Upper lobe of left lung (tissue), 6 donors: ENCODE data around the gene METTL4. TPM values are rescaled to one million over a fixed set of nuclear protein-coding genes. Genes with fewer than 3 reads are reported as not detected.

Experiments
- ATAC-seq, 2 donors: fragments of 200-7000 bp; cut with Tn5 transposase; one replicate each; pipeline ENCODE4 v1.9.1; 2022; ENCODE audit warnings: mild to moderate bottlenecking in 2 of 2, moderate library complexity in 2 of 2; ENCODE audit not compliant: low FRiP score in 2 of 2
- DNase-seq, 2 donors: peaks; one replicate each; pipeline ENCODE4 v3.0.0-alpha.2; 2019 to 2020
- H3K27ac ChIP-seq, 4 donors: fragments of 200-600 bp; sonication (generic); one replicate each; pipeline ENCODE4 v1.5.1; 2016 to 2019
- H3K27me3 ChIP-seq, 4 donors: fragments of 200-600 bp; sonication (generic); one replicate each; pipeline ENCODE4 v1.5.1; 2017 to 2019
- H3K36me3 ChIP-seq, 4 donors: fragments of 200-600 bp; sonication (generic); one replicate each; pipeline ENCODE4 v1.5.1; 2016 to 2019
- H3K4me1 ChIP-seq, 4 donors: fragments of 200-600 bp; sonication (generic); one replicate each; pipeline ENCODE4 v1.5.1; 2018 to 2019
- H3K4me3 ChIP-seq, 4 donors: fragments of 200-600 bp; sonication (generic); one replicate each; pipeline ENCODE4 v1.5.1; 2017 to 2019; ENCODE audit warnings: mild to moderate bottlenecking in 2 of 4, moderate library complexity in 1 of 4
- H3K9me3 ChIP-seq, 4 donors: fragments of 200-600 bp; sonication (generic); one replicate each; pipeline ENCODE4 v1.5.1; 2018 to 2019
- EP300 ChIP-seq, 4 donors: sonication (generic); formaldehyde crosslinking; IDR thresholded peaks; one replicate each; pipeline ENCODE4 v1.5.1; 2017; ENCODE audit warnings: antibody characterized with exemption in 4 of 4, control low read depth in 2 of 4
- POLR2A ChIP-seq, 4 donors: fragments of 450-650 bp; IDR thresholded peaks; one replicate each; pipeline ENCODE4 v1.5.1; 2016 to 2017; ENCODE audit warnings: antibody characterized with exemption in 4 of 4, mild to moderate bottlenecking in 2 of 4
- POLR2AphosphoS5 ChIP-seq, 2 donors: sonication (generic); formaldehyde crosslinking; IDR thresholded peaks; one replicate each; pipeline ENCODE4 v1.5.1; 2017; ENCODE audit warnings: antibody characterized with exemption in 2 of 2
- WGBS, 2 donors: methylation state at CpG; one replicate each; pipeline ENCODE4 v1.1.5; 2017 to 2018; 5-methylcytosine and 5-hydroxymethylcytosine counted together
- total RNA-seq, 6 donors: library from RNA; depleted of rRNA in 4 of 6; stranded (reverse); fragments of >200 nt in 4 of 6; gene quantifications; one replicate each; pipeline versions ENCODE4 v1.1.0 to v1.2.1, GENCODE V29; 2016 to 2021
- TF ChIP-seq, protein P1 (sequence below), 6 experiments: fragments of 450-650 bp in 4 of 6; fragments of 200-600 bp in 2 of 6; sonication (generic) in 2 of 6; IDR thresholded peaks; one replicate each; pipeline ENCODE4 v1.5.1; 2016 to 2019; ENCODE audit warnings: antibody characterized with exemption in 6 of 6
- donor health status: DM: no; HTN: no; CAD: no; lungs with moderate emphysema.
- donor health status: DM: no; HTN: yes; CAD: no; lungs with severe emphysema.

METTL4 gene, protein sequence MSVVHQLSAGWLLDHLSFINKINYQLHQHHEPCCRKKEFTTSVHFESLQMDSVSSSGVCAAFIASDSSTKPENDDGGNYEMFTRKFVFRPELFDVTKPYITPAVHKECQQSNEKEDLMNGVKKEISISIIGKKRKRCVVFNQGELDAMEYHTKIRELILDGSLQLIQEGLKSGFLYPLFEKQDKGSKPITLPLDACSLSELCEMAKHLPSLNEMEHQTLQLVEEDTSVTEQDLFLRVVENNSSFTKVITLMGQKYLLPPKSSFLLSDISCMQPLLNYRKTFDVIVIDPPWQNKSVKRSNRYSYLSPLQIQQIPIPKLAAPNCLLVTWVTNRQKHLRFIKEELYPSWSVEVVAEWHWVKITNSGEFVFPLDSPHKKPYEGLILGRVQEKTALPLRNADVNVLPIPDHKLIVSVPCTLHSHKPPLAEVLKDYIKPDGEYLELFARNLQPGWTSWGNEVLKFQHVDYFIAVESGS
- total RNA-seq, result 10 to 100 TPM in 1 of 6 donors, 1 to 10 TPM in 5; 2.7 to 11.2 (median 4.8) TPM

DNA sequence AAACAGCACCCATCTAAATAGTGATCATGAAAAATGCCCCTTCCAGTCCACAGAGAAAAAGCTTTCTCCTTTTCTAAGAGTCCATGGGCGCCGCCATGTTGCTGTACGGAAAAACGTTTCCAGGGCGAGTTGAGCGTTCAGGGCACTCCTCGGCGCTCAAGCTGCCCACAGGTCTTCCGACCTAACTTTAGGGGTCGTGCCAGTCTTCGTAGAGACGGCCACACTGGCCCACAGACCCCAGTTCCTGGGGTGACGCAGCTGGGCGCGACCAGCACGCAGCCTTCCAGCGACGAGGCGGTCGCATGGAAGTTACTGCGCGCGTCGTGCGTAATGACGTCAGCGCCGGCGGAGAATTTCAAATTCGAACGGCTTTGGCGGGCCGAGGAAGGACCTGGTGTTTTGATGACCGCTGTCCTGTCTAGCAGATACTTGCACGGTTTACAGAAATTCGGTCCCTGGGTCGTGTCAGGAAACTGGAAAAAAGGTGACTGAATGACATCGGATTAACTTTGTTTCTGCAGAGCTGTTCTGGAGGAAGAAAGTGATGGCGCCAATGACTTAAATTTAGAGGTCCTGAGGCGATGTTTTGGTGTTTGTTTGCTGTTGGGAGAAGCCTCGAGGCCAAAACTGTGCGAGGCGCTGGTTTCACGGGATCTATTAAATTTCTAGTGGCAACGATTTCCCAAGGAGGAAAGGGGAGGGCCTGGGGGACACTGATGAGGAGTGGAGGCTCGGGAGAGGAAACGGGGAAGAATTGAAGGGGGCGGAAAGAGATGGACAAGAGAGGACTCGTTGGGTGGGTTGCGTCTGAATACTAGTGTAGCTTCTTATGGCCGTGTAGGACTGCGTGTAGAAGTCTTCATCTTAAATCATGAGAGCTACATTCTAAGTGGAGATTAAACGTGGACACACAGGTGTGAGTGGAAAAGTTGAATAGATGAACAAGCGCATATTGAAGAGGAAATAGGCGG lies at the start of gene METTL4, which contains the start of gene NDC80:
Gene METTL4 (minus strand): TSS at position 306 of the 971 bp plus-strand sequence. CDS start 4,289 bp downstream, outside the sequence.
Gene NDC80 (plus strand): TSS at position 358 of the 971 bp plus-strand sequence. CDS start 1,429 bp downstream, outside the sequence.
- Histone ChIP-seq H3K9me3 (no peaks in the 10 kb centered on the region), H3K27me3 (no peaks in the 10 kb centered on the region), H3K4me3 (peak within 1 kb of the TSS; percentile 48 to 71 (median 66)), H3K27ac (peak within 1 kb of the TSS; percentile 94 to 99 (median 98)), H3K4me1 (peaks cover 15 to 34% (median 21%) of the 10 kb centered on the region in 4 donors), H3K36me3 (peaks cover 0 to 5% (median 0%) of the 10 kb centered on the region in 4 donors)
- peak; percentile 79 to 95 for DNase-seq
- TF ChIP-seq POLR2A (IDR thresholded peaks at IDR 0.05), result peak in 3 of 4 donors; percentile 39 to 69 (median 48)
- TF ChIP-seq, protein P1, sequence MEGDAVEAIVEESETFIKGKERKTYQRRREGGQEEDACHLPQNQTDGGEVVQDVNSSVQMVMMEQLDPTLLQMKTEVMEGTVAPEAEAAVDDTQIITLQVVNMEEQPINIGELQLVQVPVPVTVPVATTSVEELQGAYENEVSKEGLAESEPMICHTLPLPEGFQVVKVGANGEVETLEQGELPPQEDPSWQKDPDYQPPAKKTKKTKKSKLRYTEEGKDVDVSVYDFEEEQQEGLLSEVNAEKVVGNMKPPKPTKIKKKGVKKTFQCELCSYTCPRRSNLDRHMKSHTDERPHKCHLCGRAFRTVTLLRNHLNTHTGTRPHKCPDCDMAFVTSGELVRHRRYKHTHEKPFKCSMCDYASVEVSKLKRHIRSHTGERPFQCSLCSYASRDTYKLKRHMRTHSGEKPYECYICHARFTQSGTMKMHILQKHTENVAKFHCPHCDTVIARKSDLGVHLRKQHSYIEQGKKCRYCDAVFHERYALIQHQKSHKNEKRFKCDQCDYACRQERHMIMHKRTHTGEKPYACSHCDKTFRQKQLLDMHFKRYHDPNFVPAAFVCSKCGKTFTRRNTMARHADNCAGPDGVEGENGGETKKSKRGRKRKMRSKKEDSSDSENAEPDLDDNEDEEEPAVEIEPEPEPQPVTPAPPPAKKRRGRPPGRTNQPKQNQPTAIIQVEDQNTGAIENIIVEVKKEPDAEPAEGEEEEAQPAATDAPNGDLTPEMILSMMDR (IDR thresholded peaks at IDR 0.05), result peak in 1 of 6 experiments; percentile 8
- no peak for TF ChIP-seq EP300 (IDR thresholded peaks at IDR 0.05)
- peak; percentile 83 to 85 for TF ChIP-seq POLR2AphosphoS5 (IDR thresholded peaks at IDR 0.05)
- peak; percentile 91 to 97 for ATAC-seq
- WGBS, 2 donors, result 0 to 1% methylated on average over 36 to 55 of the region's 55 CpGs

DNA sequence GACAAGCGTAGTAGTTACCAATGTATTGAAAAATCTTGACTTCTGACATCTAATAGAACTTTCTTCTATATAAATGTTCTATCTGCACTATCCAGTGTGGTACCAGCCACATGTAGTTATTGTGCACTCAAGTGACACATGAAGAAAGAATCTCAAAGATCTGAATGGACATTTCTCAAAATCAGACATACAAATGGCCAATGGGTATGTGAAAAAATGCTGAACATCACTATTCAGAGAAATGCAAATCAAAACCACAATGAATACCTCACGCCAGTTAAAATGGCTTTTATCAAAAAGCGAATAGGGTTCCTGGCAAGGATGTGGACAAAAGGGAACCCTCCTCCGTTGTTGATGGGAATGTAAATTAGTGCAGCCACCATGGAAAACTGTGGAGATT lies 46.7 kb upstream of the METTL4 start:
- Histone ChIP-seq H3K4me3 (no peak overlapping the region), H3K4me1 (no peaks in the 10 kb centered on the region), H3K9me3 (no peaks in the 10 kb centered on the region), H3K27ac (no peak overlapping the region), H3K27me3 (no peaks in the 10 kb centered on the region), H3K36me3 (no peaks in the 10 kb centered on the region)
- no peak for ATAC-seq
- DNase-seq, result no peak
- WGBS, 2 donors, result 96% methylated on average over 4 of the region's 4 CpGs
- TF ChIP-seq, protein P1 (IDR thresholded peaks at IDR 0.05), result no peak
- TF ChIP-seq POLR2AphosphoS5 (IDR thresholded peaks at IDR 0.05) (no peak), EP300 (IDR thresholded peaks at IDR 0.05) (no peak), POLR2A (IDR thresholded peaks at IDR 0.05) (no peak)

DNA sequence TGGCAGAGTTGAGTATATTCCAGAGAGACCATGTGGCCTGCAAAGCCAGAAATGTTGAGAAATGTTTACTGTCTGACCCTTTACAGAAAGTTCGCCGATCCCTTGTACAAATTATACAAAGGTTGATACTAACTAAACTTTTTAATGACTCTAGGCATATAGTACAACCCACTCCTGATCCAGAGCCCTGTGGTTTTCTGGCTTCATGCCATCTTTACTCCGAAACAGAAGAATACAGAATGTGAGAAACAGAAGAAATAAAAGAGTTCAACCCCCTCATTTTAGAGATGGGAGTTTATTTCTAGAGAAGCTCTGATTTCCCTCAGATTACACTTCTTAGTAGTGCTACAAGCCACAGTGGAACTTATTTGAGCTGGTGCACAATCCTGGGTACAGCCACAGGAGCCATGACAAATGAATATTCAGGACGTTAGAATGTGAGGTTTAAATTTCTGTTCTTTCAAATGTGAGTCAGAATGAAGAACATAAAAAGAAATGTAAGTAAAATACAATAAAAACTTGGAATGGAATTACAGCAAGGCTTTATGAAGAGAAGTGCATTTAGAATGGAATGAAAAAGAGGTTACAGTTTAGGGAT lies 46.2 kb upstream of the METTL4 start:
- 85 to 91% methylated on average over 4 of the region's 4 CpGs for WGBS, 2 donors

DNA sequence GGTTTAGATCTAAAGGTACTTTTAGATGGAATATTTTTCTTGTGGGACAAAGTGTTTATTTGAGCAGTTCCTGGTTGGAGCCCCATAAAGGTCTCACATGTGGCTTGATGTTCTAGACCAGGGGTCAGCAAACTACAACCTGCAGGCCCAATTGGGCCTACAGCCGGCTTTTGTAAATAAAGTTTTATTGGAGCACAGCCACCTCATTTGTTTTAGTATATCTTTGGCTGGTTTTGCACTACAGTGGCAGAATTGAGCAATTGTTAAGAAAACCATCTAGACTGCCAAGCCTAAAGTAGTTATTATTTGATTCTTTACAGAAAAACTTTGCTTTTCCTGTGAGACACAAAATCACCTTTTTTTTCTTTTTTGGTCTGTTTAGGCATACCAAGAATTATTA lies 41.7 kb upstream of the METTL4 start:
- no peak overlapping the region for H3K4me3 ChIP-seq
- H3K4me1 ChIP-seq, result no peaks in the 10 kb centered on the region
- H3K27me3 ChIP-seq, result no peaks in the 10 kb centered on the region
- no peak for DNase-seq
- WGBS, 2 donors, result 60 to 81% methylated on average over 1 of the region's 1 CpG
- no peak for ATAC-seq
- no peak overlapping the region for H3K27ac ChIP-seq
- H3K36me3 ChIP-seq, result no peaks in the 10 kb centered on the region
- H3K9me3 ChIP-seq, result no peaks in the 10 kb centered on the region
- no peak for TF ChIP-seq POLR2AphosphoS5 (IDR thresholded peaks at IDR 0.05)
- TF ChIP-seq, protein P1 (IDR thresholded peaks at IDR 0.05), result no peak
- TF ChIP-seq EP300 (IDR thresholded peaks at IDR 0.05), result no peak
- no peak for TF ChIP-seq POLR2A (IDR thresholded peaks at IDR 0.05)

More for the DNA sequence above, 46.2 kb upstream of the METTL4 start:
- ATAC-seq (no peak), DNase-seq (no peak)
- TF ChIP-seq, protein P1 (IDR thresholded peaks at IDR 0.05), result no peak
- TF ChIP-seq POLR2A (IDR thresholded peaks at IDR 0.05) (no peak), EP300 (IDR thresholded peaks at IDR 0.05) (no peak), POLR2AphosphoS5 (IDR thresholded peaks at IDR 0.05) (no peak)
- Histone ChIP-seq H3K4me1 (no peaks in the 10 kb centered on the region), H3K27ac (no peak overlapping the region), H3K4me3 (no peak overlapping the region), H3K9me3 (no peaks in the 10 kb centered on the region), H3K27me3 (no peaks in the 10 kb centered on the region), H3K36me3 (no peaks in the 10 kb centered on the region)
